Progenitor cell of endocrine pancreas (in vitro differentiated cells): ENCODE data around the gene LILRB1. TPM values are rescaled to one million over a fixed set of nuclear protein-coding genes. Genes with fewer than 3 reads are reported as not detected.
"Not testable (repeated sequence)": the region's sequence is repeated elsewhere in the genome, so short reads cannot be mapped to it uniquely, and the experiment has no call there.

Experiments used
- DNase-seq: peaks from one replicate; pipeline ENCODE4 v3.0.0; 2021; ENCODE audit warnings: low spot score; ENCODE audit not compliant: unreplicated experiment
- H3K27ac Mint-ChIP-seq: 2 replicates; pipeline ENCODE4 v1.8.0; 2021; ENCODE audit warnings: mild to moderate bottlenecking, moderate library complexity, mixed read lengths
- H3K27me3 Mint-ChIP-seq: 2 replicates; pipeline ENCODE4 v1.8.0; 2021; ENCODE audit warnings: mixed read lengths
- H3K36me3 Mint-ChIP-seq: 2 replicates; pipeline ENCODE4 v1.8.0; 2022; ENCODE audit warnings: mixed read lengths; ENCODE audit not compliant: insufficient read depth
- H3K4me1 Mint-ChIP-seq: 2 replicates; pipeline ENCODE4 v1.8.0; 2021; ENCODE audit warnings: low read depth, mixed read lengths
- H3K4me3 Mint-ChIP-seq: 2 replicates; pipeline ENCODE4 v1.8.0; 2021; ENCODE audit warnings: low read depth, mild to moderate bottlenecking, moderate library complexity, mixed read lengths
- H3K9me3 Mint-ChIP-seq: 2 replicates; pipeline ENCODE4 v1.8.0; 2021; ENCODE audit warnings: low read depth, mixed read lengths
- CTCF ChIP-seq: fragments of 200-600 bp; sonication (generic); IDR thresholded peaks from one replicate; pipeline ENCODE4 v1.5.0; 2021; ENCODE audit warnings: antibody characterized with exemption, mild to moderate bottlenecking; ENCODE audit not compliant: unreplicated experiment
- long read RNA-seq: library from polyadenylated mRNA; unstranded; transcript quantifications from one replicate; pipeline ENCODE4 v2.0.0, GENCODE V29; 2020
- total RNA-seq: library from RNA; stranded (reverse); gene quantifications from 2 replicates; pipeline ENCODE4 v1.2.1, GENCODE V29; 2021

Gene LILRB1
- not detected in 2 replicates for total RNA-seq
- long read RNA-seq: 0 reads

- not testable (repeated sequence) for H3K27ac Mint-ChIP-seq, H3K4me3 Mint-ChIP-seq, H3K27me3 Mint-ChIP-seq, DNase-seq, H3K36me3 Mint-ChIP-seq, H3K4me1 Mint-ChIP-seq
- H3K9me3 Mint-ChIP-seq: peaks cover 41% of the 10 kb centered on the region
These were observed at the start of gene LILRB1 for GRCh38 chr19:54630262-54630661. LILRB1 (plus strand) TSS chr19:54630484; CDS start chr19:54631074, 590 bp downstream.

- peaks cover 74% of the 10 kb centered on the region for H3K9me3 Mint-ChIP-seq
- no peak for DNase-seq
- H3K36me3 Mint-ChIP-seq: peaks cover 3% of the 10 kb centered on the region
- H3K27ac Mint-ChIP-seq: no peak overlapping the region
- no peak overlapping the region for H3K4me3 Mint-ChIP-seq
- H3K27me3 Mint-ChIP-seq: no peaks in the 10 kb centered on the region
- no peak for TF ChIP-seq CTCF
- H3K4me1 Mint-ChIP-seq: no peaks in the 10 kb centered on the region
These were observed 43.9 kb upstream of the LILRB1 start for GRCh38 chr19:54586397-54586796.

GRCh38 chr19:54587026-54587425, 43.3 kb upstream of the LILRB1 start:
- H3K4me3 Mint-ChIP-seq: no peak overlapping the region
- H3K9me3 Mint-ChIP-seq: peaks cover 76% of the 10 kb centered on the region
- TF ChIP-seq CTCF: no peak
- H3K36me3 Mint-ChIP-seq: peaks cover 3% of the 10 kb centered on the region
- DNase-seq: no peak
- no peaks in the 10 kb centered on the region for H3K4me1 Mint-ChIP-seq
- no peaks in the 10 kb centered on the region for H3K27me3 Mint-ChIP-seq
- H3K27ac Mint-ChIP-seq: no peak overlapping the region

- H3K27me3 Mint-ChIP-seq, H3K36me3 Mint-ChIP-seq, H3K4me3 Mint-ChIP-seq, DNase-seq, H3K4me1 Mint-ChIP-seq, H3K27ac Mint-ChIP-seq: not testable (repeated sequence)
- peaks cover 48% of the 10 kb centered on the region for H3K9me3 Mint-ChIP-seq
These were observed 36.8 kb upstream of the LILRB1 start, which contains the start of gene LILRA1 for GRCh38 chr19:54593445-54593844. LILRA1 (plus strand) TSS chr19:54593632; CDS start chr19:54594245, 613 bp downstream.

GRCh38 chr19:54593931-54594626, 36.2 kb upstream of the LILRB1 start:
- H3K4me1 Mint-ChIP-seq, H3K36me3 Mint-ChIP-seq, H3K27me3 Mint-ChIP-seq, DNase-seq, H3K27ac Mint-ChIP-seq, H3K4me3 Mint-ChIP-seq: not testable (repeated sequence)
- H3K9me3 Mint-ChIP-seq: peaks cover 44% of the 10 kb centered on the region

- DNase-seq: no peak
- Mint-ChIP-seq H3K4me1 (no peaks in the 10 kb centered on the region), H3K4me3 (no peak overlapping the region), H3K27ac (no peak overlapping the region), H3K27me3 (no peaks in the 10 kb centered on the region), H3K9me3 (peaks cover 38% of the 10 kb centered on the region), H3K36me3 (no peaks in the 10 kb centered on the region)
- TF ChIP-seq CTCF: no peak
These were observed 35.5 kb upstream of the LILRB1 start for GRCh38 chr19:54594737-54595136.

- H3K36me3 Mint-ChIP-seq, H3K27ac Mint-ChIP-seq, H3K27me3 Mint-ChIP-seq, H3K4me1 Mint-ChIP-seq, DNase-seq, H3K4me3 Mint-ChIP-seq: not testable (repeated sequence)
- peaks cover 36% of the 10 kb centered on the region for H3K9me3 Mint-ChIP-seq
These were observed 34.4 kb upstream of the LILRB1 start for GRCh38 chr19:54595680-54596436.
